HepG2 (cell line): ENCODE data around the gene KCNB1. TPM values are rescaled to one million over a fixed set of nuclear protein-coding genes. Genes with fewer than 3 reads are reported as not detected.

Experiments
- ATAC-seq: fragments of 200-7000 bp; cut with Tn5 transposase; 3 replicates; pipeline ENCODE4 v1.9.1; 2020; ENCODE audit warnings: mild to moderate bottlenecking, moderate library complexity
- BruUV-seq: library from RNA; stranded (reverse); fragments of 400-500 nt; replicated peaks from 2 replicates; lab custom pipeline; 2021; lab: Mats Ljungman, UMichigan
- CTCF ChIA-PET: fragments of 300-600 bp; formaldehyde crosslinking; extraction: SDS; loops from one replicate; lab custom pipeline; 2021; ENCODE audit warnings: low total read pairs, inconsistent platforms, low intra/inter-chr PET ratio; lab: Yijun Ruan, JAX
- POLR2A ChIA-PET: fragments of 350-600 bp; sonication (Branson Sonifier 250); formaldehyde crosslinking; loops from one replicate; lab custom pipeline; 2020; ENCODE audit warnings: antibody characterized with exemption, inconsistent platforms; lab: Yijun Ruan, JAX
- DNase-seq: peaks from one replicate; pipeline ENCODE4 v3.0.0-alpha.2; 2015; ENCODE audit warnings: low spot score
- FAIRE-seq: peaks from 3 replicates; lab custom pipeline; 2011; peaks lifted over from hg19 to GRCh38; lab: Jason Lieb, UNC
- H2AFZ ChIP-seq: one replicate; pipeline ENCODE4 v1.6.1; 2011; ENCODE audit warnings: low read length, inconsistent platforms
- H3K27ac ChIP-seq: fragments of 300-600 bp; 3 replicates; pipeline ENCODE4 v1.8.0; 2011; ENCODE audit warnings: mixed run types, mild to moderate bottlenecking, mixed read lengths, low read length, inconsistent platforms; ENCODE audit not compliant: insufficient read depth; ENCODE audit errors: extremely low read length
- H3K27me3 ChIP-seq, 2 experiments: fragments of 200-600 bp in 1 of 2; 2 replicates in 1 of 2; 3 replicates in 1 of 2; pipeline versions ENCODE4 v1.6.0 to v1.8.0; 2011; ENCODE audit warnings: low read length in 2 of 2, mild to moderate bottlenecking in 2 of 2, moderate library complexity in 2 of 2, inconsistent platforms in 1 of 2; ENCODE audit not compliant: insufficient read depth in 2 of 2, control insufficient read depth in 1 of 2
- H3K36me3 ChIP-seq, 2 experiments: fragments of 200-600 bp in 1 of 2; replicated peaks in 1 of 2; 2 replicates in 1 of 2; 3 replicates in 1 of 2; pipeline versions ENCODE4 v1.5.1 to v1.8.0; 2011; ENCODE audit warnings: low read length in 2 of 2, inconsistent platforms in 1 of 2; ENCODE audit not compliant: insufficient read depth in 2 of 2, control insufficient read depth in 1 of 2
- H3K4me1 ChIP-seq: 2 replicates; pipeline ENCODE4 v1.5.1; 2012; ENCODE audit warnings: low read length, inconsistent platforms; ENCODE audit not compliant: insufficient read depth
- H3K4me2 ChIP-seq: 2 replicates; pipeline ENCODE4 v1.6.0; 2011; ENCODE audit warnings: low read depth, low read length, inconsistent platforms
- H3K4me3 ChIP-seq, 3 experiments: fragments of 200-600 bp in 1 of 3; sonication (generic), shearing (Covaris generic) in 1 of 3; replicated peaks in 1 of 3; 2 replicates each; pipeline ENCODE4 v1.5.1; 2011 to 2016; ENCODE audit warnings: low read length in 3 of 3, inconsistent platforms in 2 of 3, low read depth in 2 of 3, mild to moderate bottlenecking in 2 of 3, control low read depth in 1 of 3, mixed read lengths in 1 of 3; ENCODE audit not compliant: insufficient read depth in 1 of 3
- H3K79me2 ChIP-seq: one replicate; pipeline ENCODE4 v1.6.1; 2011; ENCODE audit warnings: low read length, inconsistent platforms; ENCODE audit not compliant: insufficient read depth
- H3K9ac ChIP-seq: 2 replicates; pipeline ENCODE4 v1.6.0; 2011; ENCODE audit warnings: mild to moderate bottlenecking, low read depth, low read length, inconsistent platforms; ENCODE audit not compliant: insufficient read depth
- H3K9me3 ChIP-seq: 2 replicates; pipeline ENCODE4 v1.5.1; 2012; ENCODE audit warnings: mild to moderate bottlenecking, low read length
- H4K20me1 ChIP-seq: 2 replicates; pipeline ENCODE4 v1.6.0; 2011; ENCODE audit warnings: inconsistent platforms, mild to moderate bottlenecking, low read length, moderate library complexity; ENCODE audit not compliant: insufficient read depth
- FOXP4 ChIP-seq: sonication (generic); formaldehyde crosslinking; IDR thresholded peaks from 2 replicates; pipeline ENCODE4 v1.4.0; 2020; ENCODE audit warnings: missing genetic modification reagents
- HOXA5 ChIP-seq: sonication (generic); formaldehyde crosslinking; IDR thresholded peaks from 2 replicates; pipeline ENCODE4 v1.4.0; 2020; ENCODE audit warnings: missing genetic modification reagents
- NFE2L1 ChIP-seq: sonication (generic); formaldehyde crosslinking; IDR thresholded peaks from 2 replicates; pipeline ENCODE4 v1.4.0; 2020; ENCODE audit warnings: missing genetic modification reagents, mild to moderate bottlenecking, borderline replicate concordance
- REST ChIP-seq, 2 experiments: IDR thresholded peaks; 2 replicates each; pipeline ENCODE4 v1.6.1; 2011 to 2012; ENCODE audit warnings: low read length in 2 of 2, borderline replicate concordance in 1 of 2, low read depth in 1 of 2, mild to moderate bottlenecking in 1 of 2, moderate library complexity in 1 of 2
- WGBS: methylation state at CpG from one replicate; pipeline ENCODE4 v1.1.6; 2017; ENCODE audit warnings: low lambda C conversion rate; 5-methylcytosine and 5-hydroxymethylcytosine counted together
- in situ Hi-C: cut with HindIII; loops from 2 replicates; pipeline ENCODE4 v1.10.0; 2017; ENCODE audit warnings: low pct_unique_long_range_greater_than_20kb; ENCODE audit not compliant: extremely low pct_ligation_motif_present
- intact Hi-C: fragments of 100-400 bp; cut with micrococcal nuclease; formaldehyde crosslinking; loops from one replicate; pipeline ENCODE4 v1.10.0; 2022; ENCODE audit not compliant: unreplicated experiment
- polyA plus RNA-seq, 8 experiments: library from polyadenylated mRNA; depleted of rRNA in 3 of 8; stranded (reverse) in 7 of 8; unstranded in 1 of 8; fragments of >200 nt; fragmentation: Illumina TruSeq in 4 of 8; extraction: Trizol in 4 of 8; gene quantifications; 2 replicates each; pipeline versions ENCODE4 v1.2.1 to v1.2.3, GENCODE V29; 2011 to 2016; ENCODE audit warnings: low read depth in 4 of 8, missing spikeins in 1 of 8, mixed read lengths in 1 of 8; ENCODE audit not compliant: insufficient read depth in 1 of 8
- total RNA-seq, 5 experiments: library from RNA; depleted of rRNA; stranded (reverse); fragments of >200 nt; fragmentation: Illumina TruSeq; extraction: Trizol; gene quantifications; 2 replicates each; pipeline ENCODE4 v1.2.3, GENCODE V29; 2016; ENCODE audit warnings: low read depth in 1 of 5

The KCNB1 gene
- total and polyA plus RNA-seq, 2 of the 13 experiments (the other 11 are each of a cell fraction or from before 2014, with no cell fraction given), result 0.02 TPM; not detected in 1

- FAIRE-seq (no peak), ATAC-seq (no peak), DNase-seq (no peak)
- H3K27ac ChIP-seq, result no peak overlapping the region
- no peak overlapping the region for H3K4me3 ChIP-seq
- no peak overlapping the region for H3K9ac ChIP-seq
- no peak overlapping the region for H3K4me2 ChIP-seq
- no peaks in the 10 kb centered on the region for H3K9me3 ChIP-seq
- peaks cover 6% of the 10 kb centered on the region for H3K4me1 ChIP-seq
- no peaks in the 10 kb centered on the region for H3K79me2 ChIP-seq
- intact Hi-C loops, result no loop called here
- ChIA-PET CTCF (interaction anchor here (1.4 to 9.6 kb wide), 2 partner anchors 23 to 151 kb away, joined by 6 to 159 read pairs; no protein-coding TSS in a partner anchor), POLR2A (no interaction called here)
- no TSS peak for BruUV-seq
- 0% methylated on average over 1 of the region's 1 CpG for WGBS
- no peak for TF ChIP-seq HOXA5 (CRISPR knock-in tag)
- no peak for TF ChIP-seq FOXP4 (CRISPR knock-in tag)
- TF ChIP-seq REST (IDR thresholded peaks at IDR 0.05; ENCODE audit: borderline replicate concordance in 1 of 2, low read depth in 1 of 2, low read length in 2 of 2), result peak in 1 of 2 experiments; percentile 54; a peak in 3 of 4 replicates
- no peak for TF ChIP-seq NFE2L1 (CRISPR knock-in tag)
- H3K27me3 ChIP-seq, result peaks cover 4 to 29% of the 10 kb centered on the region in 2 experiments; a peak in 3 of 5 replicates
- in situ Hi-C loops, result no loop called here
- peaks cover 17% of the 10 kb centered on the region; the same call in 1 of the 2 replicates for H4K20me1 ChIP-seq
- no peaks in the 10 kb centered on the region for H3K36me3 ChIP-seq
- H2AFZ ChIP-seq, result no peak overlapping the region
These were observed 3.1 kb upstream of the KCNB1 start for GRCh38 chr20:49485563-49485962.
